ENCODE results near the gene CACNA1A.
"Not testable (repeated sequence)": the region's sequence is repeated elsewhere in the genome, so short reads cannot be mapped to it uniquely, and the experiment has no call there.

The CACNA1A gene

DNA sequence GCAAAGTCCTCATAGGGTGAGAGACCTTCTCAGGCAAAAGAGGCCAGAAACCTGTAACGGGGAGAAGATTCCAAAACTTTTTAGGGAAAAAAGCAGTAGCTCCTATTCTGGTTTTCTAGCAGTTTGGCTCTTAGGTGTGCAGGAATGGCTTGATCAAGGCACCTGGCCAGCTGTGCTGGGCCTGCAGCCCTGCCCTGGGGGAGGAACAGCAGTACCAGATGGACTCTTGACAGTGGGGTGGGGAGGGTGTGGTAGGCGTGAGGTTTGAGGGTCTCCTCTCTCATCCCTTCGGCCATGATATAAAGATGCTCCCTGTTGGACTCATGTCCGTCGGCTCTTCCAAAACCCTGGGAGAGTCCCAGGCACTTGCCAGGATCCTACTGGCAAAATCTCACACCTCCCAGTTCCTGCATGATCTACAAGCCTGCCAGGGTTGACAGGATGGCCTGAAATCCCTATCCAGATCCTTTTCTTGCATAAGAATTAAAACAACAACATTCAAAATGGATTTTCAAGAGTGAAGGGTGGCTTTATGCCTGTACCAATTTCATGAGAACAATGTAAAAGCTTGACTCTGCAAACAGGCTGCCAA is 235.7 kb downstream of the CACNA1A start:
- no peak for DNase-seq (ENCODE audit: low read depth)
- H3K4me3 ChIP-seq (ENCODE audit: low read depth, low read length): no peak overlapping the region
- TF ChIP-seq, protein P1, sequence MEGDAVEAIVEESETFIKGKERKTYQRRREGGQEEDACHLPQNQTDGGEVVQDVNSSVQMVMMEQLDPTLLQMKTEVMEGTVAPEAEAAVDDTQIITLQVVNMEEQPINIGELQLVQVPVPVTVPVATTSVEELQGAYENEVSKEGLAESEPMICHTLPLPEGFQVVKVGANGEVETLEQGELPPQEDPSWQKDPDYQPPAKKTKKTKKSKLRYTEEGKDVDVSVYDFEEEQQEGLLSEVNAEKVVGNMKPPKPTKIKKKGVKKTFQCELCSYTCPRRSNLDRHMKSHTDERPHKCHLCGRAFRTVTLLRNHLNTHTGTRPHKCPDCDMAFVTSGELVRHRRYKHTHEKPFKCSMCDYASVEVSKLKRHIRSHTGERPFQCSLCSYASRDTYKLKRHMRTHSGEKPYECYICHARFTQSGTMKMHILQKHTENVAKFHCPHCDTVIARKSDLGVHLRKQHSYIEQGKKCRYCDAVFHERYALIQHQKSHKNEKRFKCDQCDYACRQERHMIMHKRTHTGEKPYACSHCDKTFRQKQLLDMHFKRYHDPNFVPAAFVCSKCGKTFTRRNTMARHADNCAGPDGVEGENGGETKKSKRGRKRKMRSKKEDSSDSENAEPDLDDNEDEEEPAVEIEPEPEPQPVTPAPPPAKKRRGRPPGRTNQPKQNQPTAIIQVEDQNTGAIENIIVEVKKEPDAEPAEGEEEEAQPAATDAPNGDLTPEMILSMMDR (conservative IDR thresholded peaks at IDR 0.05; ENCODE audit: low read depth, low read length): no peak

DNA sequence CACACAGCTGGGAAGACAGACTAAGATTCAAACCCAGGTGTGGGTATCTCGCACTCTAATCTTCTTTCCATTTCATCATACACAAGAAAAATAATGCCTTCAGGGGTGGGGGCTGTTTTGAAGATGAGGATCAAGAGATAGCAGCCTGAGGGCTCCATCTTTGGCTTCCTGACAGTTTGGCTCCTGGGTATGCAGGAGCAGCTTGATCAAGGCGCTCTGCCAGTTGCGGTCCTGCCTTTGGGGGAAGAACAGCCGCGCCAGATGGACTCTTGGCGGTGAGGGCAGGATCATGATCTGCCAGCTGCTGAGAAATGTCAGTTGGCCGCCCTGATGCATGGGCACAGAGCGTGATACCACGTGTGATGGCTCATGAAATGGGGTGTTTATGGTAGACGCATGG is 236.9 kb downstream of the CACNA1A start:
- no peak overlapping the region for H3K4me3 ChIP-seq (ENCODE audit: low read depth, low read length)
- DNase-seq (ENCODE audit: low read depth): no peak
- TF ChIP-seq, protein P1 (conservative IDR thresholded peaks at IDR 0.05; ENCODE audit: low read depth, low read length): no peak

- no peak for DNase-seq (ENCODE audit: low read depth)
- TF ChIP-seq, protein P1 (conservative IDR thresholded peaks at IDR 0.05; ENCODE audit: low read depth, low read length): no peak
- H3K4me3 ChIP-seq (ENCODE audit: low read depth, low read length): no peak overlapping the region
Observed at GRCh38 chr19:13267889-13268288, 238.4 kb downstream of the CACNA1A start.

- H3K4me3 ChIP-seq (ENCODE audit: low read depth, low read length): no peak overlapping the region
- no peak for DNase-seq (ENCODE audit: low read depth)
- TF ChIP-seq, protein P1 (conservative IDR thresholded peaks at IDR 0.05; ENCODE audit: low read depth, low read length): no peak
Observed at GRCh38 chr19:13267131-13267530, 239.1 kb downstream of the CACNA1A start.

- peak; percentile 74 for DNase-seq (ENCODE audit: low read depth)
- H3K4me3 ChIP-seq (ENCODE audit: low read depth, low read length): no peak overlapping the region
- TF ChIP-seq, protein P1 (conservative IDR thresholded peaks at IDR 0.05; ENCODE audit: low read depth, low read length): peak; percentile 64
Observed at GRCh38 chr19:13262450-13262849, 243.8 kb downstream of the CACNA1A start.

GRCh38 chr19:13260883-13261653 is 245.2 kb downstream of the CACNA1A start:
- DNase-seq (ENCODE audit: low read depth): peak; percentile 86
- TF ChIP-seq, protein P1 (conservative IDR thresholded peaks at IDR 0.05; ENCODE audit: low read depth, low read length): peak; percentile 8
- no peak overlapping the region for H3K4me3 ChIP-seq (ENCODE audit: low read depth, low read length)

- no peak overlapping the region for H3K4me3 ChIP-seq (ENCODE audit: low read depth, low read length)
- TF ChIP-seq, protein P1 (conservative IDR thresholded peaks at IDR 0.05; ENCODE audit: low read depth, low read length): no peak
- DNase-seq (ENCODE audit: low read depth): no peak
Observed at GRCh38 chr19:13256918-13257317, 249.4 kb downstream of the CACNA1A start.

GRCh38 chr19:13256398-13256797 is 249.9 kb downstream of the CACNA1A start:
- not testable (repeated sequence) for H3K4me3 ChIP-seq (ENCODE audit: low read depth, low read length)

More at GRCh38 chr19:13256398-13256797, 249.9 kb downstream of the CACNA1A start:
- DNase-seq (ENCODE audit: low read depth): not testable (repeated sequence)

All from choroid plexus epithelial cell (primary cell).